HG03575 (cell line): Measurements from ENCODE around the gene SLC30A1.
"Not testable (repeated sequence)": the region's sequence is repeated elsewhere in the genome, so short reads cannot be mapped to it uniquely, and the experiment has no call there.

ENCODE experiments used
- ATAC-seq: cut with Tn5 transposase; IDR thresholded peaks from one replicate; pipeline ENCODE4 v1.9.1; 2021; ENCODE audit not compliant: unreplicated experiment, insufficient number of reproducible peaks, low FRiP score; ENCODE audit errors: extremely low read depth

Gene SLC30A1

DNA sequence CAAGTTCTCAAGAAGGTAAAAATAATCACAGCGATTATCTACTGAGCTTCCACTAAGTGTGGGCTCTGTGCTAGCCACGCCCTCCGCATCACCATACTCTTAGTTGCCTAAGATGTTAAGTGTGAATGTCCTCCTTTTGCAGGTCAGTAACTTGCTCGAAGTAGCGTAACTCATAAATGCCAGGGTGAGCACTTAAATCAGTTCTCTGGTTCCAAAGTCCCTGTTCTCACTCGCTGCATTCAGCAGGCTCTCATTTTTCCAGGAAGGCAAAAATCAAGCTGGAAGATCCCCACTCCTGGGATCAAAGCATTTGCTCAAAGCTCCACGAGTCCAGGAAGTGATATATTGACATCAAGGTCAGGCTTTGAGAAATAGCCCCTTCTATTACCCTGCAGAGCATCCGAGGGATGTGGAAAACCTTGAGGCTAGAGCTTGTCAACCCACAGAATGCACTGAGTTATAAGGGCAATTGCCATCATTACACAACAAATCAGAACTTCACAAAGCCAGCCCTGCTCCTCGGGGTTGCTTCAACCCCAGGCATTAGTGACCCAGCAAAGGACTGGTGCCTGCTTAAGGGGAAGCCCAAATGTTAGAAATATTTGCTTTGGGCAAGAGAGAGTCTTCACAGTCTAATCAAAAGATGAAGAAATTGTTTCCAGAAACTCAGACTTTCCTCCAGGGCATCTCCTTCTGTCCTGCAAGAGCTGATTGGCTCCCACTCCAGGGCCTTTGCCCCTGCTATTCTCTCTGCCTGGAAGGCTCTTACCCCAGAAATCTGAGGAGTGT, 19.5 kb downstream of the SLC30A1 start:
- no peak for ATAC-seq

DNA sequence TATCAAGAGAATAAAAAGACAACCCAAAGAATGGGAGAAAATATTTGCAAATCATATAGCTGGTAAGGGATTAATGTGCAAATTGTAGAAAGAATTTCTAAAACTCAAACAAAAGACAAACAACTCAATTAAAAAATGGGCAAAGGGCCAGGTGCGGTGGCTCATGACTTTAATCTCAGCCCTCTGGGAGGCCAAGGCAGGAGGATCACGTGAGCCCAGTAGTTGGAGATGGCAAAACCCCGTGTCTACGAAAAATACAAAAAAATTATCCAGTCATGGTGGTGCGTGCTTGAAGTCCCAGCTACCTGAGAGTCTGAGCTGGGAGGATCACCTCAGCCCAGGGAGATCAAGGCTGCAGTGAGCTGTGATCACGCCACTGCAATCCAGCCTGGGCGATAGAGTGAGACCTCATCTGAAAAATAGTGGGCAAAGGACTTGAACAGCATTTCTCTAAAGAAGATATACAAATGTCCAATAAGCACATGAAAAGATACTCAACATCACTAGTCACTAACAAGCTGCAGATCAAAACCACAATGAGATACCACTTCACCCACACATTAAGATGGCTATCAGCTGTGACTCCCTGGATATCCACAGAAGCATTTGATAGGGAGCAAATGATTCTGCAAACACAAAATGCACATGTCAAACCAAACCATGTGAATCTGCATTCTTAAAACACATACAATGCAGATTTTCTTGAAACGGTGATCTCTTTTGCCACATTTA, 20.9 kb downstream of the SLC30A1 start:
- no peak for ATAC-seq

DNA sequence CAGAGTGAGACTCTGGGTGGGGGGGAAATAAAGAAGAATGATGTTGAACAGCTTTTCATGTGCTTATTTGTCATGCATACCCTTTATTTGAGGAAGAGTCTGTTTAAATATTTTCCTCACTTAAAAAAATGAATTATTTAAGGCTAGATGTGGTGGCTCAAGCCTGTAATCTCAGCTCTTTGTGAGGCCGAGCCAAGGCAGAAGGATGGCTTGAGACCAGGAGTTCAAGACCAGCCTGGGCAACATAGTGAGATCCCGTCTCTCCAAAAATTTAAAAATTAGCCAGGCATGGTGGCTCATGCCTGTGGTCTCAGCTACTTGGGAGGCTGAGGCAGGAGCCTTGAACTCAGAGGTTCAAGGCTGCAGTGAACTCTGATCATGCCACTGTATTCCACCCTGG, 25.4 kb downstream of the SLC30A1 start:
- no peak for ATAC-seq

DNA sequence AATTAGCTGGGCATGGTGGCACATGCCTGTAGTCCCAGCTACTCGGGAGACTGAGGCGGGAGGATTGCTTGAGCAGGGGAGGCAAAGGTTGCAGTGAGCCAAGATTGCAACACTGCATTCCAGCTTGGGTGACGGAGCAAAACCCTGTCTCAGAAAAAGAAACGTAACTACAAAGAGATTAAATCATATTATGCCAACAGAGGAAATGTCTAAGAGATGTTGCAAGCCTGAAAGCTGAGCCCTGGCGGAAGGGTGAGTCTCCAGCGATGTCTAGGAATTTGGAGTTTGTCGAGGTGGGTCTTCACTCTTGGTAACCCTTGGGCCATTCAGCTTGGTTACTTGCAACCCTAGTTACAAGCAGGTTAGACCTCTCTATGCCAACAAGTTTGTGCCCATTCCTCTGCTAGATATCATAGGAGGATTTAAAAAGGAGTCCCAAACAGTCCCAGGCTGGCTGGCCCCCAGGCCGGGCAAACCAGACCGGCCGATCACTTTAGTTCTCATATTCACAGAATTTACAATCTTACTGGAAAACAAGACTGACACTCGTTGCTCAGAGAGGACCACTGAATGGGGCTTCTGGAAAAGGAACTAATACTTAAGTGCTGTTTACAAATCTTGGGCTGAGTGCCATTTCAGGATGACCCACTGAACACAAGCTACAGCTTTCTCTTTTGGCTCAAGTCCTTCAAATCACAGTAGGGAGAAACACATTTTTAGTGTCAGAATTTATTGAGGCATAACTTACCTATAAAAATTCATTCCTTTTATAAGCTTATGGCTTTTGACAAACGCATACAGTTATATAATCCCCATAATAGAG, 27.1 kb downstream of the SLC30A1 start:
- no peak for ATAC-seq

DNA sequence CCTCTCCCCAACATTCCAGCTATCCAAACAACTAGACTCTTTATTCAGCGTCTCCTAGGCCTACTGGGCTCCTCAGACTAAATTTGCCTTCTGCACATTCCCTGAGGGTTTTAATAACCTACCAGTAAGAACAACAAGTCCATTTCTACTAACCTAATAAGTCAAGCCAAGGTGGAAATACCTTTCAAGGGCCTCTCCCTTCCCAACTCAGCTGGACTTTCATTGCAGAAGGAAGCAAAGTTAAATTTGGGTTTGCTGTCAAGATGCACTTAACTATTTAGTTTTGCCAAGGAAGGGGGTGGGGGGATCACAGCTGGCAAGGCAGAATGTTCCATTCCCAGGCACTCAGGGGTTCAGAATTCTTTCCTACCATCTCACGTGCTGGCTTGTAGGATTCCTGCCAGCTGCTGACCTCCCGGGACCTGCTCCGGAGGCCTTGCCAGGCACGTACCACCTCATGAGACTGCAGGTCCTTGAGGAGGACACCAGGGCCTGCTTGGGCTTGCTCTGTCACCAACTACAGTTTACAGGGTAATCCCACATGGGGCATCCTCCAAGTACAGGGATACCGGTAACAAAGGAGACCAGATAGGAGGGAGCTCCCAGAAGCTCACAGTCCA, 29.8 kb downstream of the SLC30A1 start:
- ATAC-seq: no peak

DNA sequence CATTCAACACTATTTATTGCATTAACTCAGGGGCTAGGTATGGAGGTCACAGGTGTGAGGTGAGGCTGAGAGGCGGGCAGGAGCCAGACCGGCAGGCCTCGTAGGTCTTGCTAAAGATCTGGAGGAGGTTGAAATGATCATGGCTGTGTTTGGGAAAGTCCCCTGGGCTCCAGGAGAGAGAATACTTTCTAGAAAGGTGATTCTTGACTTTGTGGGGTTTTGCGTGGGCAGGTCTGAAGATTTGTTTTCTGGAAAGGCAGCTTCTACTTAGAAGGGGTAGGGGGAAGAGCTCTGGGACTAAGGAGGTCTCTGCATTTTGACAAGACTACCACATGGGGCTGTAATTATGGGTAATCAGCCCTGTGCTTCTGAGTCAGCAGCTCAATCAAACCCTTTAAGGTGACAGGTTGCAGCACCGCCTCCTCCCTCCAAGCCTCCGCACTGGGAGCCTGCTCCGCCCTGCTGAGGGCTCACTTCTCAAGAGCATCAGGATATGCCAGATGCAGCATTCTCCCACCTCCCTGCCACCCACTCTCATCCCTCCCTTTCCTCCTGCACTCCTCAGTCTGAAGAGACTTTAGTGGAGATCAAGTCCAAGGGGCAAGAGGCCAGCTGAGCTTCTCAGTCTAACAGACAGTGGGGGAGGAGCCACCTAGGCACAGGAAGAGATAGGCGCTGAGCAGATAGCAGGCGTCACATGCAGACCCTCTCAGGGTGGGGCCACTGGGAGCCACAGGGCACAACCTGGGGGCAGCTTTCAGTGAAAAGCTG, 30.5 kb downstream of the SLC30A1 start:
- ATAC-seq: no peak

DNA sequence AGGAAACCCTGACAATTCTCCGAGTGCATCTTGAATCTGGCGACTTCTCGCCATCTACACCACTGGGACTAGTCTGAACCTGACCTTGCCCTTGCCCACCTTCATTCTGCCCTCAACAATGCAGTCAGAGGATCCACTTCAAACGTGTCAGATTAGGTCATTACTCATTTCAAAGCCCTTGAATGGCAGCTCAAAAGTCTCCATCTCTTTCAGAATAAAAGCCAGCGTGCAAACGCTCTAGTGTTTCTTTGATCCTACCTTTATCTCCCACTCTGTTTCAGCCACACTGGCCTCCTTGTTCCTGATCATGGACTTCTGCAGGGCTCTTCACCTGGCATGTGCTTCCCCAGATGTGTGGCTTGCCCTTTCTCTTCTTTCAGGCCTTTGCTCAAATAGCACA, 31.3 kb downstream of the SLC30A1 start:
- no peak for ATAC-seq

DNA sequence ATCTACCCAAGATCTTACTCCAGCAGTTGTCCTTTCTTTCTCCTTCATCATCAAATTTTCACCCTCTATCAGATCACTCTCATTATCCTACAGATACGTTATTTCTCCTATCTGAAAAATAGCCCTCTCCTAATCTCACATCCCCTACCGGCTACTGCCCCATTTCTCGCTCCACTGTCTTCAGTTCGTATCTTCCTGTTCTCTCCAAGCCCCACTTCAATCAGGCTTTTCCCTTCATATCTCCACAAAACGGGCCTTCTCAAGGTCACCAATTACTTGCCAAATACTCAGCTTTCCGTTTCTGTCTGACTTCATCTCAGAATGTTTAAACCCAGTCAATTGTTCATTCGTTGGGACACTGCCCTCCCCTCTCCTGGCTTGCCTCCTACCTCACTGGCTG, 32.4 kb downstream of the SLC30A1 start:
- ATAC-seq: no peak

DNA sequence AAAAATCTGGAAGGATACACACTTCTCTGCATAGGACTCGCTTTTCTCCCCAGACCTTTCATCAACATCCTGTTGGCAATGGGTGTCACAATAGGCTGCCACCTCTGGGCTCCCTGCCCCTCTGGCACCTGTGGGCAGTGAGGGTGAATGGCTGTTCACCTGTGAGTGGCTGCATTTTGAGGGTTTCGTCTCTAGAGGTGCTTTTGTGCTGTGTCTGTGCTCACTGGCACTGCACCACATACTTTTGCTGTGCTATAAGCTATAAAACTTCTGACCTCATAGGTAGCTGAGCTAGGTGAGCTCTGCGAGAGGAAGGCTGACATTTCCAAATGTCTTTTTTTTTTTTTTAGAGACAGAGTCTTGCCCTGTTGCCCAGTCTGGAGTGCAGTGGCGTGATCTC, 35.9 kb downstream of the SLC30A1 start:
- ATAC-seq: no peak

DNA sequence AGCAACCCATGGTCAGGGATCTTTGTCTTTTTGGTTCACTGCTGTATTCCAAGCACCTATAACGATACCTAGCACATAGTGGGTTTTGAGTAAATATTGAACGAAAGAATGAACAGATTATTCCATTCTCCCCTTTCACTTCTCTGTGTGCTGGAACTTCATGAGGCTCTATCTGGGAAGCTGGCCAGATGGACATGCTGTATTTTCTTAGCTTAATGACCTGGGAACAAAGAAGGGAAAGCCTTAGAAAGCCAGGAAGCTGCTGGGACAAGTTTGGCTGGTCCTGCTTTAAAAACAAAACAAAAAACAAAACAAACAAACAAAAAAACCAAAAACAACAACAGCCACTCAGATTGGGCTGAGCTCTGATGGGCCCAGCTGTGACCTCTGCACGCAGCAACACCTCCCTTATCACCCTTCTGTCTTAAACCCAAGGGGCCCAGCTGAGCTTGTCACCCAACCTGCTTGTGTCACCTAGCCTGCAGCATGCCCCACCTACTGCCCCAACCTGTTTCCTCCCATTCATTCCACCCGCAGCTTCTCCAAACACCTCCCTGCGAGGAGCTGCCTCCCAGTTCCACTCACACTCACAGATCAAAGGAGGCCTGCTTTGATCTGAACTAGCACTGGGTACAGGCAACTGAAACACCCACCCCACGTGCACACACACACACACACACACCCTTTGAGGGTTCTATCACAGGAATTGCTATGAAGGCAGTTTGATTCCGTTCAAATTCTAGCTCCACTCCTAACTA, 37.1 kb downstream of the SLC30A1 start:
- ATAC-seq: no peak

DNA sequence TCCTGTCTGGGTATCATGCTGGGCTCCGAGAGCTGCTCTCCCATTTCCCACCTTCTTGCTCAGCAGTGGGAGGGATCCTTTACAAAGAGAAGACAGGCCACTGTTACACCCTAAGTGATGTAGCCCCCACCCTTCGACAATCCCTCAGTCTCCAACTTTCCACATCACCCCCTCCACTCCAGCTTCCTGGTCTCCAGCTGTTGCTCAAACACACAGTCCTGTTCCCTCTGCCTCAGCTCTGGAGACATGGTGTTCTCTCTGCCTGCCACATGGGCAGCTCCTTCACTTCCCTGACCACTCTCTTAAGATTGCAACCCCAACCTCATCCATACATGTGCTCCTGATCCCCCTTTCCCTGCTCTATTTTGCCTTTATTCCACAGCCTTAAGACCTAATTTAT, 37.7 kb downstream of the SLC30A1 start:
- ATAC-seq: no peak

DNA sequence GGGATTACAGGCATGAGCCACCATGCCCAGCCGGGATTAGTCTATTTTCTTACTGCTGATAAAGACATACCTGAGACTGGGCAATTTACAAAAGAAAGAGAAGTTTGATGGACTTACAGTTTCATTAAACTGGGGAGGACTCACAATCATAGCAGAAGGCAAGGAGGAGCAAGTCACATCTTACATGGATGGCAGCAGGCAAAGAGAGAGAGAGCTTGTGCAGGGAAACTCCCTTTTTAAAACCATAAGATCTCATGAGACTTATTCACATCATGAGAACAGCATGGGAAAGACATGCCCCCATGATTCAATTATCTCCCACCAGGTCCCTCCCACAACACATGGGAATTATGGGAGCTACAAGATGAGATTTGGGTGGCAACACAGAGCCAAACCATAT, 38.1 kb downstream of the SLC30A1 start:
- not testable (repeated sequence) for ATAC-seq

DNA sequence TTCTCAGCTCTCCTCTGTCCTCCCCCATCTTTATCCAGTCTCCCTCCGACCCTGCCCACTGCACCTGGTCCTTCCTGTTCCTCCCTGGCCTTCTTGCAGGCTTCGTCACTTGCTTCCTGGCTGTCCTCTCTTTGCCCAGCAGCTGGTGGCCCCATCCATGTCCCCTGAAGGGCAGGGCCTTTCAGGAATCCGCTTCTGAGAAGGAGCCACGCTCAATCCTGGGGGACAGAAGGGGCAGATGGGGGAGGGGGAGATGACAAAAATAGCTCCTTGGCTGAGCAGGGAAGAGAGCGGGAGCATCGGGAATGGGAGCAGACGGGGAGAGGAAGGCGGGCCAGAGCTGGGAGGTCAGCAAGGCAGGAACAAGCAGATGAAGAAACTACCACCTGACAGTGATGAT, 40.7 kb downstream of the SLC30A1 start:
- no peak for ATAC-seq

DNA sequence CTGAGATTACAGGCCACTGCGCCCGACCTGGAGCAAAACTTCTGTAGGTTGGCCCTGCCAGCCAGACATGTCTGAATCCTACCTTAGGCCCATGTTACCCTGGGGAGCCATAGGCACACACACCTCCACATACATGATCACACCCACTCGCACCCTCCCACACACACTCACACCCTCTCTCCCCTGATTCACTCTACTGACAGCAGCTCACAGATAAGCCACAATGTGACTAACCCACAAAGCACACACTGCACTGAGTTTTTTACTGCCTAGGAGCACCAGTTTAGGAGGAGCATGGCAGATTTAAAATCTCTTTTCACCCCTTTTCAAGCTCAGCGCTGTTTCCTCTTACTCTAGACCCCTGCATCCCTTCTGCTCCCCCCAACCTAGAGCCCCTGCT, 41.7 kb downstream of the SLC30A1 start:
- no peak for ATAC-seq

DNA sequence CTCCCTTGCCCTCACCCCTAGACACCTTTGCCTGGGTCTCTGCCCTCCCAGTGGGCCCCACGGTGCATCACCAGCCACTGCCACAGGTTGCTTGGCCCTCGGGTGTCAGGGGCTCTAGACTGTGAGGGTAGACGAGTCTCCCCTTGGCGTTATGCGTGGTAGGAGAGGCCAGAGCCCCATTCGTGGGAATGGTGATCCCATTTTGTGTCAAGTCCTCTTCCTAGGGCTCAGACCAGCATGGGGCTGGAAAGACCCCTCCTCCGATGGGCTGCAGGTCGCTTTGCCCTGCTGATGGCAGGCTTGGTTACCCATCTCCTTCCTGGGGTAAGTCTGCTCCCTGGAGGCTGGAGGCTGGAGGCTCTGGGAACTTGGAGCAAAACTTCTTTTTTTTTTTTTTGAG, 42.4 kb downstream of the SLC30A1 start:
- ATAC-seq: no peak

DNA sequence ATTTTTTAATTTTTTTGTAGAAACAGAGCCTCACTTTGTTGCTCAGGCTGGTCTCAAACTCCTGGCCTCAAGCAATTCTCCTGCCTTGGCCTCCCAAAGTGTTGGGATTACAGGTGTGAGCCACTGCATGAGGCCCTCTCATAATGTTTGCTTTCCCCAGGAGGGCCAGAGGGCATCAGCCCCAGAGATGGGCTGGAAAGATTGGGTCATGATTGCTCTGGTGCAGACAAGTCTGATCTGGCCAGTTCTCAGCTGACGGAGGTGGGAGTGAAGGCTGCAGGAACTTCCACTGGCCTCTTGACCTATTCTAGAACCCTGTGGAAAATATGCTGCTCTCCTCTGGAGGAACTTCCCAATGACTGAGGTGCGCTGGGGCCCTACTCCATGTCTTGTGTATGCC, 43.6 kb downstream of the SLC30A1 start:
- ATAC-seq: no peak

DNA sequence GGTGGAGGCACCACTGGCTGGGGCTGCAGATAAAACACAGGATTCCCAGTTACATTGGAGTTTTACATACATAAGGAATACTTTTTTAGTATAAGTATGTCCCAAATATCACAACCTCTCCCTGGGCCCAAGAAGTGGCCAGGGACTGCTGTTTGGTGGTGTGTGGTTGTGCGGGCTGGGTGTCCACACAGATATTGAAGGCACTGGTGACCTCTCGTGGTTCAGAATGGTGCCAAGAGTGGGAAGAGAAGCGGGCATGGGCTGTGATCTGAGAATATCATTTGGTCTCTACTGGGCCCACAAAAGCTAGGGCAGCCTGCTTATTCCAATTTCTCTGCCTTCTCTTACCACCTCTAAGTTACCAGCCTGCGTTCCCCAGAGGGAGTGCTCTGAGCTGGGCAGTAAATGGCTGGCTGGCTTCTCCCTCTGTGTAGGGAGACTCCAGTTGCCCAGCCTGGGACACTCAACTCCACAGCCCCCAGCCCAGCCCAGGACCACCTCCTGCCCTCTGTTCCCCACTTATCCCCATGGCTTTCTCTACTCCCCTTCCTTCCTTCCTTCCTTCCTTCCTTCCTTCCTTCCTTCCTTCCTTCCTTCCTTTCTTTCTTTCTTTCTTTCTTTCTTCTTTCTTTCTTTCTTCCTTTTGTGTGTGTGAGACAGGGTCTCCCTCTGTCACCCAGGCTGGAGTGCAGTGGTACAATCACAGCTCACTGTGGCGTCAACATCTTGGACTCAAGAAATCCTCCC, 44.2 kb downstream of the SLC30A1 start:
- no peak for ATAC-seq
